Muscle layer of colon (tissue), 2 donors: ENCODE data around the gene TMEM129.
A peak's percentile ranks its signal among the peaks of the same experiment; 100 is the strongest.

Experiments
- H3K27ac ChIP-seq: one replicate; pipeline ENCODE4 v1.7.0; 2013; ENCODE audit warnings: low read depth, mild to moderate bottlenecking, low read length, moderate library complexity
- H3K27me3 ChIP-seq, 2 donors: one replicate each; pipeline ENCODE4 v1.7.0; 2013; ENCODE audit warnings: low read length in 2 of 2, mild to moderate bottlenecking in 2 of 2; ENCODE audit not compliant: insufficient read depth in 2 of 2, control insufficient read depth in 1 of 2
- H3K36me3 ChIP-seq: one replicate; pipeline ENCODE4 v1.7.0; 2013; ENCODE audit warnings: mild to moderate bottlenecking, low read length; ENCODE audit not compliant: insufficient read depth
- H3K4me1 ChIP-seq: one replicate; pipeline ENCODE4 v1.7.0; 2013; ENCODE audit warnings: mild to moderate bottlenecking, low read length; ENCODE audit not compliant: insufficient read depth
- H3K4me3 ChIP-seq, 2 donors: one replicate each; pipeline ENCODE4 v1.7.0; 2013; ENCODE audit warnings: low read length in 2 of 2, low read depth in 1 of 2, mild to moderate bottlenecking in 1 of 2, moderate library complexity in 1 of 2
- H3K9ac ChIP-seq: one replicate; pipeline ENCODE4 v1.7.0; 2013; ENCODE audit warnings: low read length
- H3K9me3 ChIP-seq: one replicate; pipeline ENCODE4 v1.7.0; 2013; ENCODE audit warnings: mild to moderate bottlenecking, low read length
- donor health status: abdominal sarcoma.
- donor health status: Adenocarcinoma of cecum.

Gene TMEM129

GRCh38 chr4:1695913-1696312, 25.2 kb downstream of the TMEM129 start:
- Histone ChIP-seq H3K9ac (no peak overlapping the region), H3K36me3 (peaks cover 74% of the 10 kb centered on the region), H3K27me3 (no peaks in the 10 kb centered on the region), H3K4me3 (no peak overlapping the region), H3K4me1 (no peaks in the 10 kb centered on the region), H3K9me3 (no peaks in the 10 kb centered on the region), H3K27ac (no peak overlapping the region)

- H3K4me3 ChIP-seq, result no peak overlapping the region
- no peaks in the 10 kb centered on the region for H3K9me3 ChIP-seq
- no peak overlapping the region for H3K27ac ChIP-seq
- H3K36me3 ChIP-seq, result peaks cover 60% of the 10 kb centered on the region
- no peaks in the 10 kb centered on the region for H3K27me3 ChIP-seq
- no peak overlapping the region for H3K9ac ChIP-seq
- H3K4me1 ChIP-seq, result no peaks in the 10 kb centered on the region
These were observed 27.8 kb downstream of the TMEM129 start for GRCh38 chr4:1693131-1693896.

GRCh38 chr4:1691737-1692373, 29.3 kb downstream of the TMEM129 start:
- Histone ChIP-seq H3K27me3 (no peaks in the 10 kb centered on the region), H3K4me3 (no peak overlapping the region), H3K4me1 (no peaks in the 10 kb centered on the region), H3K36me3 (peaks cover 54% of the 10 kb centered on the region), H3K9me3 (no peaks in the 10 kb centered on the region), H3K27ac (no peak overlapping the region), H3K9ac (no peak overlapping the region)

GRCh38 chr4:1690698-1691097, 30.4 kb downstream of the TMEM129 start:
- H3K36me3 ChIP-seq, result peaks cover 48% of the 10 kb centered on the region
- H3K4me1 ChIP-seq, result no peaks in the 10 kb centered on the region

GRCh38 chr4:1686440-1687036, 34.6 kb downstream of the TMEM129 start:
- no peak overlapping the region for H3K9ac ChIP-seq
- peaks cover 11% of the 10 kb centered on the region for H3K36me3 ChIP-seq
- H3K27me3 ChIP-seq, result no peaks in the 10 kb centered on the region
- H3K9me3 ChIP-seq, result no peaks in the 10 kb centered on the region
- peaks cover 8% of the 10 kb centered on the region for H3K4me1 ChIP-seq
- no peak overlapping the region for H3K4me3 ChIP-seq
- H3K27ac ChIP-seq, result no peak overlapping the region

More at GRCh38 chr4:1690698-1691097, 30.4 kb downstream of the TMEM129 start:
- no peak overlapping the region for H3K4me3 ChIP-seq
- H3K9ac ChIP-seq, result no peak overlapping the region
- H3K27me3 ChIP-seq, result no peaks in the 10 kb centered on the region
- H3K9me3 ChIP-seq, result no peaks in the 10 kb centered on the region
- H3K27ac ChIP-seq, result no peak overlapping the region

- Histone ChIP-seq H3K36me3 (peaks cover 1% of the 10 kb centered on the region), H3K9ac (no peak overlapping the region), H3K4me1 (peaks cover 8% of the 10 kb centered on the region), H3K27me3 (no peaks in the 10 kb centered on the region), H3K9me3 (no peaks in the 10 kb centered on the region), H3K27ac (no peak overlapping the region), H3K4me3 (no peak overlapping the region)
These were observed 35.6 kb downstream of the TMEM129 start for GRCh38 chr4:1685235-1686150.

- peak overlapping the region in 1 of 2 donors; percentile 42 for H3K4me3 ChIP-seq
- no peaks in the 10 kb centered on the region for H3K9me3 ChIP-seq
- H3K9ac ChIP-seq, result no peak overlapping the region
- no peak overlapping the region for H3K27ac ChIP-seq
- H3K4me1 ChIP-seq, result peaks cover 8% of the 10 kb centered on the region
- no peaks in the 10 kb centered on the region for H3K27me3 ChIP-seq
- H3K36me3 ChIP-seq, result no peaks in the 10 kb centered on the region
These were observed 36.5 kb downstream of the TMEM129 start for GRCh38 chr4:1684506-1685234.

GRCh38 chr4:1683736-1684505, 37.2 kb downstream of the TMEM129 start, which contains the start of gene FAM53A:
TSS of gene FAM53A (minus strand) at chr4:1684313. CDS start at chr4:1668741, 15,572 bp downstream.
- H3K4me1 ChIP-seq, result peaks cover 8% of the 10 kb centered on the region
- H3K36me3 ChIP-seq, result no peaks in the 10 kb centered on the region
- no peaks in the 10 kb centered on the region for H3K9me3 ChIP-seq
- H3K9ac ChIP-seq, result peak within 1 kb of the TSS; percentile 27
- peak within 1 kb of the TSS; percentile 81 for H3K27ac ChIP-seq
- H3K27me3 ChIP-seq, result no peaks in the 10 kb centered on the region
- peak within 1 kb of the TSS; percentile 55 to 63 for H3K4me3 ChIP-seq

GRCh38 chr4:1683261-1683735, 37.8 kb downstream of the TMEM129 start:
- Histone ChIP-seq H3K9ac (peak overlapping the region; percentile 27), H3K27ac (peak overlapping the region; percentile 81), H3K27me3 (no peaks in the 10 kb centered on the region), H3K4me1 (peaks cover 8% of the 10 kb centered on the region), H3K4me3 (peak overlapping the region; percentile 55 to 63), H3K9me3 (no peaks in the 10 kb centered on the region), H3K36me3 (no peaks in the 10 kb centered on the region)

GRCh38 chr4:1682860-1683259, 38.3 kb downstream of the TMEM129 start:
- H3K27me3 ChIP-seq, result no peaks in the 10 kb centered on the region
- H3K27ac ChIP-seq, result peak overlapping the region; percentile 54
- H3K4me3 ChIP-seq, result peak overlapping the region in 1 of 2 donors; percentile 63
- H3K36me3 ChIP-seq, result no peaks in the 10 kb centered on the region
- H3K9ac ChIP-seq, result peak overlapping the region; percentile 27
- H3K4me1 ChIP-seq, result peaks cover 8% of the 10 kb centered on the region
- no peaks in the 10 kb centered on the region for H3K9me3 ChIP-seq
